Measurements from ENCODE around the gene STXBP6.
"Not testable (repeated sequence)": the region's sequence is repeated elsewhere in the genome, so short reads cannot be mapped to it uniquely, and the experiment has no call there.

The STXBP6 gene

GRCh38 chr14:24982472-24983155 lies 67.3 kb downstream of the STXBP6 start:
- DNase-seq, result no peak

- DNase-seq, result no peak
Measured at GRCh38 chr14:24979725-24980239, 70.2 kb downstream of the STXBP6 start.

DNA sequence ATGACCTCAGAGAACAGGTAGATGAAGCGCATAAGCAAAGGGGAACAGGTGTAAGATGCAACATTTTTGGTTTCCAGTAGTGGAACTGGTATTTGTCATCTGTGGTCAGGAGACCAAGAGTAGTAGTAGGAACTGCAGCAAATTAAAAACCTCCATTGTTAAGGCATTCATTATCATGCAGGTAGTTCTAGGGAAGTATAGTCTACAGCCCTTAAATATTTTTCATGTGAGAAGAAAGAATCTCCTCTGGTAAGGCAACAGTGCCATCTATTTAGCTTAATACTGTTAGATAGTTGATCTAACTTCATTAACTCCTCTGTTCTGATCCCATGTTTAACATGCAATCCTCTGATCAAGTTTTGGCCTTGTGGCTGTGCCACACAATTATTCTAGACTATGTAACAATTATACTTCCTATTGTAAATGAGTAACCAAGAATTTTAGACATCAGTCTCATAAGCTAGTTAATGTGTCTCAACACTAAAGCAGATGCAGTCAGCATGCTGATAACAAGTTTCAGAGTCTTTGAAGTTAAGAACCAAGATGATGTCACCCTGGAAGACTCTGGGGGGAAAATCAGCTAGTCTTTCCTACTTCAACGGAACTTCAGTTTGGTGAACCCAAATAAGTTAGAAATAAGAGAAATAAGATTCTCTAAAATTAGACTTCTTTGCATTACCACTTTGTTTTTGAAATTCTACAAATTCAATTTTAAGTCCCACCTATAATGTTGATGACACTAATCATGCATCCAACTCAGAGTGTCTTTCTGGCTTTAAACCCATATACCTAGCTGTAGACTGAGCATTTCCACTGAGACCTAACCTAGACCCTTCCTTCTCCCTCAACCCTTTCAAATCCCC lies 70.9 kb downstream of the STXBP6 start:
- no peak for DNase-seq

GRCh38 chr14:24976602-24977001 lies 73.3 kb downstream of the STXBP6 start:
- no peak for DNase-seq

DNA sequence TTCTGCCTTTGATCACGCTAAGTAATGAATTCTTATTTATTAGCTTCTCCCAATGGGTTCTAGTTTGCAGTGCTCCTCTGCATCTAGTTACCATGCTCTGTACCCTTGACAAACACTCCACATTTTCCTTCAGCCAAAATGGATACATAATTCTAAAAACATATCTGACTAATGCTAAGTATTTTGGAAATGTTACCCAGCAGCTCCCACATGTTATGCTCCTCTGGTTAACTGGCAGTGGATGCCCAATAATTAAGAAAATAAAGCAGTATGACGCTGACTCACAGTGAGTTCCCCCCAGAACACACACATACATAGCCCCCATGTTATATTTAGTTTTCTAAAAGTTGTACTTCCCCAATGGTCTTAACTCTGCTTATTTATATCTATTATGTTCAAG lies 74.6 kb downstream of the STXBP6 start:
- no peak for DNase-seq

GRCh38 chr14:24974591-24975374 lies 75.2 kb downstream of the STXBP6 start:
- DNase-seq, result no peak

DNA sequence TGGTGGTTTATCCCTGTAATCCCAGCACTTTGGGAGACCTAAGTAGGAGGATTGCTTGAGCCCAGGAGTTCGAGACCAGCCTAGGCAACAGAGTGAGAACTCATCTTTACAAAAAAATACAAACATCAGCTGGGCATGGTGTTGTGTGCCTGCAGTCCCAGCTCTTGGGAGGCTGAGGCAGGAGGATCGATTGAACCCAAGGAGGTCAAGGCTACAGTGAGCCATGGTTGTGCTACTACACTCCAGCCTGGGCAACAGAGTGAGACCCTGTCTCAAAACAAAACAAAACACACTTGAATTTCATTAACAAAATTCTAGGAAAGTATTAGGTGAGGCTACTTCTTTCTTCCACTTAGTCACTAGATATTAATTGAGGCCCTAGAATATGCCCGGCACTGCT lies 77.1 kb downstream of the STXBP6 start:
- DNase-seq, result no peak

- no peak for DNase-seq
Measured at GRCh38 chr14:24971255-24971654, 78.7 kb downstream of the STXBP6 start.

GRCh38 chr14:24966579-24966964 lies 83.4 kb downstream of the STXBP6 start:
- no peak for DNase-seq

DNA sequence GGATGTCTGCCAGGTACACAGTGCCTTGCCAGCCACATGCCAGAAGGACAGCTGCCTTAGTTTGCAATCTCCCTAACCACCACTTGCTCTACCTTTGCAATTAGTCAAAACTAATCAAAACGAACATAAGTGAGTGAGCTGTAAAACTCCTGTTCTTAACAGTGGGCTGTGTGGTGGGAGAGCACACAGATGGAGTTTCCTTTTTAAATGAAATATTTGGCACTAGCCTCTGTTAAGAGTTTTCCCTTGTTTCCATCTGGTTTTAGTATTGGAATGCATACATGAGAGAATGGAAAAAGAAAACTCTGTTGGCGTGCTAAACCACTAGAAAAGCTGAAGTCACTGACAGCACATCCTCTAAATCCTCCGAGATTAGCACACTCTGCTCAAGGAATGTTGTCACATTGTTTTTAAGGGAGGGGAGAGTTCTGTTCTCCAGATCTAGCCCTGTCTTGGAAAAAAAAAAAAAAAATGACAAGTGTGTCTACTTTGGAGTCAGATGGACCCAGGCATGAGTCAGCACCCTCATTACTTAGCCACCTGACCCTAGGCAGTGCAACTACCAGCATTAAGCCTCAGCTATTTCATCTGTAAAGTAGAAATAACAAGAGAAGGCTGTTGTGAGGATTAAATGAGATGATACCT lies 83.9 kb downstream of the STXBP6 start:
- no peak for DNase-seq

GRCh38 chr14:24965578-24965933 lies 84.4 kb downstream of the STXBP6 start:
- DNase-seq, result no peak

- no peak for DNase-seq
Measured at GRCh38 chr14:24964591-24964990, 85.4 kb downstream of the STXBP6 start.

GRCh38 chr14:24964048-24964447 lies 85.9 kb downstream of the STXBP6 start:
- no peak for DNase-seq

DNA sequence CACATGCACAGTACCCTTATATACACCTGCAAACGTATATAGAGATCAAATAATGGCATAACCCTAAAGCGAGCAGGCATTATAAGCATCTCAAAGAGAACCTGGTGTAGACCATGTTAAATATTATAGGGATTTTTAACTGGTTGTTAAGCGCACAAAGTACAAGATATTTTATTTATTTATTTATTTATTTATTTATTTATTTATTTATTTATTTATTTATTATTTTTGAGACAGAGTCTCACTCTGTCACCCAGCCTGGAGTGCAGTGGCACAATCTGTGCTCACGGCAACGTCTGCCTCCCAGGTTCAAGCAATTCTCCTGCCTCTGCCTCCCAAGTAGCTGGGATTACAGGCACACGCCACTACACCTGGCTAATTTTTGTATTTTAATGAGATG lies 87.8 kb downstream of the STXBP6 start:
- not testable (repeated sequence) for DNase-seq

GRCh38 chr14:24960816-24961215 lies 89.1 kb downstream of the STXBP6 start:
- DNase-seq, result no peak

- DNase-seq, result no peak
Measured at GRCh38 chr14:24959791-24960331, 90.1 kb downstream of the STXBP6 start.

DNA sequence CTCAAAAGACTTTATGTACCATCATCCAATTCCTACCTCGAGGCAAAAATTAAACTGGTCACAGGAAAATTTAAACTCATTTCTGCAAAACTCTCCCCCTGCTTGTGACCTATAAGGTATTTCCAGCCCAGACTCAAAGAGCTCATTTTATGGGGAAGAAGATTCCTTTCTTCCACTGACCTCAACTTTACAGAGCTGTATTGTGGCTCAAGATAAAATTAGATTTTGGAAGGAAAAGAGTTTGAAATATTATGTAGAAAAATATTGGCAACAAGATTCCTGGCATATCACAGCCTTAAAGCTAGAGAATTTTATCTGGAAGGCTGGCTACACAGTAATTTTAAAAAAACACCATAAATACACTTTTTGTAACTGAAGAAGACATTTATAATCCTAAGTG lies 91.7 kb downstream of the STXBP6 start:
- DNase-seq, result no peak

DNA sequence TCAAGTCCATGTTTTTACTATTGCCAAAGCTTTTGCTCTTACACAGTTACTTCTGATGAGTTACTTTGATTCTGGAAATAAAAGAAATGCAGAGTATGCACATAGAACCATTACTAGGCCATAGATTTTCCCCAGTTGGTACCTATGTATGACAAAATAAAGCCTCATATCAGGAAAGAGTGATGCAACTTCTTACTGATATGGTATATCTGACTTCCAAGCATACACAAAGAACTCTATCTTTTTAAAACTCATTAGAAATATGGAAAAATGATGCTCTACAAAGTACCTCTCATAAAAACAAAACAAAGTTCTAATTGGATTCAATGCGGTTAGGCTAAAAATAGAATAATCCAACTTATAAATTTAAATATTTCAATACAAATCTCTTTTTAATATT lies 92.1 kb downstream of the STXBP6 start:
- no peak for DNase-seq

DNA sequence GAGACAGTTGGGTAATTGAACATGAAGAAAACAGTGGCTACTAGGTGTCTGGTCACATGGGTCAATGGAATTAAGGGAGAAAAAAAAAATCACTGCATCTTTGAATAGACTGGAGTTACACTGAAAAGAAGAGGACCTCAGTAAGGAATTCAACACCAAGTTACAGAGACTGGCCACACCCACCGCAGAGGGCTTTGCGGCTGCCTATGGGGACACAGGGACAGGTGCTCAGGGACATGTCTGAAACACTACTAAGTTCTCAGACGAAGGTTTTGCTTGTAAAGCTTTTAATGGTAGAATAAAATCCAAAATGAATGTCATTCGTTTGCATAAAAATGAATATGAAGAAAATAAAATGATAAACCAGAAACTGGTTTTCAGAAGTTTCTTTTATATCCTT lies 93.8 kb downstream of the STXBP6 start:
- DNase-seq, result no peak

- DNase-seq, result no peak
Measured at GRCh38 chr14:24954700-24955037, 95.3 kb downstream of the STXBP6 start.

- DNase-seq, result no peak
Measured at GRCh38 chr14:24954037-24954699, 95.8 kb downstream of the STXBP6 start.
